Natural killer cell (primary cell): Measurements from ENCODE around the gene PAQR5. TPM values are rescaled to one million over a fixed set of nuclear protein-coding genes. Genes with fewer than 3 reads are reported as not detected.
"Not testable (repeated sequence)": the region's sequence is repeated elsewhere in the genome, so short reads cannot be mapped to it uniquely, and the experiment has no call there.

ENCODE experiments used
- ATAC-seq, 3 donors: fragments of 150-1000 bp in 2 of 3; fragments of 200-7000 bp in 1 of 3; cut with Tn5 transposase; 1 replicate in 1 of 3; 2 replicates in 2 of 3; pipeline ENCODE4 v1.10.0; 2021; ENCODE audit warnings: mild to moderate bottlenecking in 2 of 3, moderate library complexity in 2 of 3
- DNase-seq, 2 donors: peaks; one replicate each; pipeline versions ENCODE4 v3.0.0 to v3.0.0-alpha.2; 2013 to 2021; ENCODE audit warnings: mixed read lengths in 1 of 2
- H3K27ac ChIP-seq: one replicate; pipeline ENCODE4 v1.5.1; 2013; ENCODE audit warnings: mild to moderate bottlenecking, low read length
- H3K27me3 ChIP-seq: one replicate; pipeline ENCODE4 v1.6.1; 2013; ENCODE audit warnings: low read length; ENCODE audit not compliant: control insufficient read depth, insufficient read depth
- H3K36me3 ChIP-seq: one replicate; pipeline ENCODE4 v1.6.1; 2013; ENCODE audit warnings: low read length; ENCODE audit not compliant: control insufficient read depth, insufficient read depth
- H3K4me1 ChIP-seq: one replicate; pipeline ENCODE4 v1.6.1; 2013; ENCODE audit warnings: low read length; ENCODE audit not compliant: control insufficient read depth, insufficient read depth
- H3K4me3 ChIP-seq: one replicate; pipeline ENCODE4 v1.5.1; 2013; ENCODE audit warnings: low read length
- H3K9me3 ChIP-seq: one replicate; pipeline ENCODE4 v1.6.1; 2013; ENCODE audit warnings: low read length; ENCODE audit not compliant: control insufficient read depth, insufficient read depth
- H3K27ac Mint-ChIP-seq, 2 donors: one replicate each; pipeline ENCODE4 v1.8.0; 2022; ENCODE audit warnings: mild to moderate bottlenecking in 2 of 2, mixed read lengths in 2 of 2, moderate library complexity in 1 of 2
- H3K27me3 Mint-ChIP-seq, 2 donors: one replicate each; pipeline ENCODE4 v1.8.0; 2022; ENCODE audit warnings: low read depth in 2 of 2, mixed read lengths in 2 of 2
- H3K36me3 Mint-ChIP-seq: one replicate; pipeline ENCODE4 v1.8.0; 2022; ENCODE audit warnings: mixed read lengths
- H3K4me1 Mint-ChIP-seq, 2 donors: one replicate each; pipeline ENCODE4 v1.8.0; 2022; ENCODE audit warnings: mixed read lengths in 2 of 2
- H3K4me3 Mint-ChIP-seq: one replicate; pipeline ENCODE4 v1.8.0; 2022; ENCODE audit warnings: mild to moderate bottlenecking, moderate library complexity, mixed read lengths
- H3K9me3 Mint-ChIP-seq, 2 donors: one replicate each; pipeline ENCODE4 v1.8.0; 2022; ENCODE audit warnings: mixed read lengths in 2 of 2
- WGBS: methylation state at CpG from one replicate; pipeline ENCODE4 v1.1.7; 2013; ENCODE audit warnings: missing lambda C conversion rate; ENCODE audit not compliant: insufficient coverage; 5-methylcytosine and 5-hydroxymethylcytosine counted together
- intact Hi-C: fragments of 100-400 bp; cut with micrococcal nuclease; formaldehyde crosslinking; loops from one replicate; pipeline ENCODE4 v1.14.2; 2022
- total RNA-seq, 4 donors: library from RNA; stranded (reverse); fragments of 120-200 nt in 1 of 4; gene quantifications; one replicate each; pipeline versions ENCODE4 v1.2.3 to v1.2.4, GENCODE V29; 2013 to 2022
- TF ChIP-seq, protein P1 (sequence below): fragments of 200-600 bp; IDR thresholded peaks from one replicate; pipeline ENCODE4 v1.8.0; 2022; ENCODE audit warnings: antibody characterized with exemption

PAQR5 gene
- total RNA-seq, 3 donors from 2014 or later (not counting 1 experiment from before 2014, with no cell fraction given) = 0.40 to 1.1 (median 0.59) TPM

DNA sequence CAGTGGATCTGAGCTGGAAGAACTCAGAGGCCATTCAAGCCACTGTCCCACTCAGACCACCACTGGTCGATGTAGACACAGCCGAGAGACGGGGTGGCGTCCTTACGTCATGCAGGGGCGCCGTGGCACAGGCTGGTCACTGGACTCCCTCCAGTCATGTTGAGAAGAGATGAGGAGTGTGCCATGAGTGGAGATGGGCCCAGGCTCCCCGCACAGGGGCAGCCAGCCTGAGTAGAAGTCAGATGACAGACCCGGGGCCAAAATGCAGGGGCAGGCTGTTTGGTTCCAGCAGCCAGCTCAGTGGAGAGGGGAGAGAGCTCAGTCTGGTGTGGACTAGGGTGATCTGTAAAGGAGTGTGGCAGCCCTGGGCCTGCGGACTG is 82.0 kb downstream of the PAQR5 start:
- no peaks in the 10 kb centered on the region for H3K36me3 Mint-ChIP-seq
- H3K4me1 ChIP-seq = no peaks in the 10 kb centered on the region
- no peak overlapping the region for H3K4me3 Mint-ChIP-seq
- TF ChIP-seq, protein P1, sequence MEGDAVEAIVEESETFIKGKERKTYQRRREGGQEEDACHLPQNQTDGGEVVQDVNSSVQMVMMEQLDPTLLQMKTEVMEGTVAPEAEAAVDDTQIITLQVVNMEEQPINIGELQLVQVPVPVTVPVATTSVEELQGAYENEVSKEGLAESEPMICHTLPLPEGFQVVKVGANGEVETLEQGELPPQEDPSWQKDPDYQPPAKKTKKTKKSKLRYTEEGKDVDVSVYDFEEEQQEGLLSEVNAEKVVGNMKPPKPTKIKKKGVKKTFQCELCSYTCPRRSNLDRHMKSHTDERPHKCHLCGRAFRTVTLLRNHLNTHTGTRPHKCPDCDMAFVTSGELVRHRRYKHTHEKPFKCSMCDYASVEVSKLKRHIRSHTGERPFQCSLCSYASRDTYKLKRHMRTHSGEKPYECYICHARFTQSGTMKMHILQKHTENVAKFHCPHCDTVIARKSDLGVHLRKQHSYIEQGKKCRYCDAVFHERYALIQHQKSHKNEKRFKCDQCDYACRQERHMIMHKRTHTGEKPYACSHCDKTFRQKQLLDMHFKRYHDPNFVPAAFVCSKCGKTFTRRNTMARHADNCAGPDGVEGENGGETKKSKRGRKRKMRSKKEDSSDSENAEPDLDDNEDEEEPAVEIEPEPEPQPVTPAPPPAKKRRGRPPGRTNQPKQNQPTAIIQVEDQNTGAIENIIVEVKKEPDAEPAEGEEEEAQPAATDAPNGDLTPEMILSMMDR = no peak
- H3K36me3 ChIP-seq = no peaks in the 10 kb centered on the region
- H3K9me3 ChIP-seq = no peaks in the 10 kb centered on the region
- intact Hi-C loops = no loop called here
- 97% methylated on average over 10 of the region's 10 CpGs for WGBS
- peaks cover 7 to 12% of the 10 kb centered on the region in 2 donors for H3K27me3 Mint-ChIP-seq
- H3K4me3 ChIP-seq = no peak overlapping the region
- ATAC-seq (no peak), DNase-seq (no peak)
- no peaks in the 10 kb centered on the region for H3K9me3 Mint-ChIP-seq
- no peak overlapping the region for H3K27ac ChIP-seq
- H3K27me3 ChIP-seq = no peaks in the 10 kb centered on the region
- no peak overlapping the region for H3K27ac Mint-ChIP-seq
- H3K4me1 Mint-ChIP-seq = no peaks in the 10 kb centered on the region

DNA sequence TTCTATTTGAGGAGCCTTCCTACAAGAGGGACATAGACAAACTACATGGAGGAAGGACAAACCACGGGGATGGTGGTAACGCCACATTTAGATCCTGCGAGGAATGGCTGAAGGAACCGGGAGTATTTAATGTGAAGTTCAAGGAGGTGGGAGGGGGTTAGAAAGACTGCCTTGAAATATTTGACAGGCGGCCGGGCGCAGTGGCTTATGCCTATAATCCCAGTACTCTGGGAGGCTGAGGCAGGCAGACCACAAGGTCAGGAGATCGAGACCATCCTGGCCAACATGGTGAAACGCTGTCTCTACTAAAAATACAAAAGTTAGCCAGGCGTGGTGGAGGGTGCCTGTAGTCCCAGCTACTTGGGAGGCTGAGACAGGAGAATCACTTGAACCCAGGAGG is 83.5 kb downstream of the PAQR5 start:
- H3K36me3 ChIP-seq, H3K27ac ChIP-seq, H3K4me3 ChIP-seq, H3K4me1 ChIP-seq, ATAC-seq, H3K36me3 Mint-ChIP-seq, H3K4me3 Mint-ChIP-seq, H3K27me3 Mint-ChIP-seq, H3K4me1 Mint-ChIP-seq, DNase-seq, H3K27ac Mint-ChIP-seq, intact Hi-C loops, H3K9me3 ChIP-seq, H3K27me3 ChIP-seq, H3K9me3 Mint-ChIP-seq: not testable (repeated sequence)
- 94% methylated on average over 10 of the region's 10 CpGs for WGBS

DNA sequence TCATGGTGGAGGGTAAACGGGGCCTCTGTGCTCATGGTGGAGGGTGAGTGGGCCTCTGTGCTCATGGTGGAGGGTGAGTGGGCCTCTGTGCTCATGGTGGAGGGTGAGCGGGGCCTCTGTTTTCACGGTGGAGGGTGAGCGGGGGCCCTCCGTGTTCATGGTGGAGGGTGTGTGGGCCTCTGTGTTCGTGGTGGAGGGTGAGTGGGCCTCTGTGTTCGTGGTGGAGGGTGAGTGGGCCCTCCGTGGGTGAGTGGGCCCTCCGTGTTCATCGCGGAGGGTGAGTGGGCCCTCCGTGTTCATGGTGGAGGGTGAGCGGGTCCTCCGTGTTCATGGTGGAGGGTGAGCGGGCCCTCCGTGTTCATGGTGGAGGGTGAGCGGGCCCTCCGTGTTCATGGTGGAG is 85.4 kb downstream of the PAQR5 start:
- 89% methylated on average over 13 of the region's 18 CpGs for WGBS
- H3K9me3 Mint-ChIP-seq, H3K4me3 Mint-ChIP-seq, DNase-seq, intact Hi-C loops, H3K27me3 Mint-ChIP-seq, H3K27me3 ChIP-seq, H3K4me1 Mint-ChIP-seq, H3K4me1 ChIP-seq, H3K36me3 Mint-ChIP-seq, H3K27ac Mint-ChIP-seq, H3K27ac ChIP-seq, H3K36me3 ChIP-seq, H3K4me3 ChIP-seq, H3K9me3 ChIP-seq, ATAC-seq: not testable (repeated sequence)

DNA sequence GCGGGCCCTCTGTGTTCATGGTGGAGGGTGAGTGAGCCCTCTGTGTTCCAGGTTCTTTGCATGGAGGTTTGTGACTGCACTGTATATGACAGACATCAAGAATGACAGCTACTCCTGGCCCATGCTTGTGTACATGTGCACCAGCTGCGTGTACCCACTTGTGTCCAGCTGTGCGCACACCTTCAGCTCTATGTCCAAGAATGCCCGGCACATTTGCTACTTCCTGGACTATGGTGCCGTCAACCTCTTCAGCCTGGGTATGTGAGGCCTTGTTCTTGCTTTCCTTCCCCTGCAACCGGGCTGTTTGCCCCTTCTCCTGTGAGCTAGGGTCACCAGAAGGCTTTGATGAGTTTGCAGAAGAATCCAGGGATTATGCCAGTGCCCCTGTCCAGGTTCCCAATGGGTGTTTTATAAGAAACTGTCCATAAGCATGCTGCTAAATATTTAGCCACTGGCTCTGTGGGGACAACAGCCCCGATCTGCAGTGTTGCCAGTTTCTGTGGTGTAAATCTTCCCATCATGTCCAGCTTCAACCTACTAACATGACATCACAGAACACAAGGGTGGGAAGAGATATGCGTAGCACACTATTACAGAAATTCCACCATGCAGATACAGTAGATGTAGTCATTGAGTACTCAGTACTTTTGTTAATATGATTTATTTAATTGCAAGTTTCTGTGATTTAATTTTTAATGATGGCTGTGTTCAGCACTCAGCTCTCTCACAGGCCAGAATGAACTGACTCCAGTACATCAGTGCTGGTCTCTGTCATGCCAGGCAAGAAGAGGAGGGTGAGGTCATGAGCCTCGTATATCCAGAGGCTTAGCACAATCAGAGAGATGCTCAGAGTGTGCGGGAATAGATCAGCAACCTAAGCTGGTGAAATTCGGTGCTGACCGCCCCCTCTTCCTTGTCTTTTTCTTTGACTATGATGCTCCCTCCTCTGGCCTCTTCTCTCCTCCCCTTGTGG is 86.2 kb downstream of the PAQR5 start:
- Mint-ChIP-seq H3K4me3 (no peak overlapping the region), H3K4me1 (no peaks in the 10 kb centered on the region)

More for the DNA sequence above, 86.2 kb downstream of the PAQR5 start:
- Histone ChIP-seq H3K27me3 (no peaks in the 10 kb centered on the region), H3K36me3 (no peaks in the 10 kb centered on the region), H3K4me1 (no peaks in the 10 kb centered on the region), H3K9me3 (no peaks in the 10 kb centered on the region), H3K4me3 (no peak overlapping the region), H3K27ac (no peak overlapping the region)
- Mint-ChIP-seq H3K9me3 (no peaks in the 10 kb centered on the region), H3K36me3 (no peaks in the 10 kb centered on the region), H3K27me3 (peaks cover 0 to 4% of the 10 kb centered on the region in 2 donors), H3K27ac (no peak overlapping the region)
- intact Hi-C loops = no loop called here
- WGBS = 88% methylated on average over 11 of the region's 12 CpGs
- no peak for ATAC-seq
- TF ChIP-seq, protein P1 = no peak
- DNase-seq = no peak
